Loucy (cell line): ENCODE data around the gene OR51A4.

Experiments
- H2AFZ ChIP-seq: fragments of 200-600 bp; sonication (generic); 2 replicates; pipeline ENCODE4 v1.6.0; 2016; ENCODE audit warnings: antibody characterized with exemption, mild to moderate bottlenecking, low read length, moderate library complexity
- H3F3A ChIP-seq: fragments of 200-600 bp; 2 replicates; pipeline ENCODE4 v1.6.0; 2016; ENCODE audit warnings: antibody characterized with exemption, low read depth, mild to moderate bottlenecking
- H3K27me3 ChIP-seq: fragments of 200-600 bp; sonication (generic); 2 replicates; pipeline ENCODE4 v1.6.1; 2014; ENCODE audit warnings: low read length, mild to moderate bottlenecking; ENCODE audit not compliant: insufficient read depth, poor library complexity, severe bottlenecking
- H3K36me3 ChIP-seq: fragments of 200-600 bp; sonication (generic); 2 replicates; pipeline ENCODE4 v1.6.1; 2016; ENCODE audit warnings: low read length; ENCODE audit not compliant: insufficient read depth
- H3K4me1 ChIP-seq: fragments of 200-600 bp; sonication (generic); 2 replicates; pipeline ENCODE4 v1.5.1; 2014; ENCODE audit warnings: low read length, mild to moderate bottlenecking; ENCODE audit not compliant: insufficient read depth, poor library complexity, severe bottlenecking
- H3K4me2 ChIP-seq: fragments of 200-600 bp; sonication (generic); 2 replicates; pipeline ENCODE4 v1.6.0; 2014; ENCODE audit warnings: antibody characterized with exemption, low read length, low read depth, mild to moderate bottlenecking; ENCODE audit not compliant: poor library complexity, severe bottlenecking
- H3K4me3 ChIP-seq: fragments of 200-600 bp; sonication (generic); 2 replicates; pipeline ENCODE4 v1.5.1; 2014; ENCODE audit warnings: low read length, mild to moderate bottlenecking, mixed read lengths; ENCODE audit not compliant: poor library complexity, severe bottlenecking
- H3K79me2 ChIP-seq: fragments of 200-600 bp; sonication (generic); 2 replicates; pipeline ENCODE4 v1.6.1; 2014; ENCODE audit warnings: low read length; ENCODE audit not compliant: insufficient read depth
- H3K9ac ChIP-seq: fragments of 200-600 bp; sonication (generic); 2 replicates; pipeline ENCODE4 v1.6.0; 2014; ENCODE audit warnings: mild to moderate bottlenecking, low read depth, low read length, moderate library complexity; ENCODE audit not compliant: poor library complexity, severe bottlenecking
- H3K9me2 ChIP-seq: fragments of 200-600 bp; sonication (generic); replicated peaks from 2 replicates; pipeline ENCODE4 v1.6.1; 2016; ENCODE audit warnings: low read depth, low read length, mixed read lengths
- H3K9me3 ChIP-seq: fragments of 200-600 bp; sonication (generic); 2 replicates; pipeline ENCODE4 v1.6.1; 2014; ENCODE audit warnings: mild to moderate bottlenecking, antibody characterized with exemption, low read length, low read depth; ENCODE audit not compliant: insufficient read depth
- H4K20me1 ChIP-seq: fragments of 200-600 bp; sonication (generic); 2 replicates; pipeline ENCODE4 v1.6.0; 2014; ENCODE audit warnings: antibody characterized with exemption, low read length, mild to moderate bottlenecking; ENCODE audit not compliant: insufficient read depth, poor library complexity, severe bottlenecking
- EZH2phosphoT487 ChIP-seq: fragments of 200-600 bp; IDR thresholded peaks from 2 replicates; pipeline ENCODE4 v1.6.1; 2018; ENCODE audit warnings: antibody characterized with exemption, mild to moderate bottlenecking, moderate library complexity, borderline replicate concordance
- TF ChIP-seq, protein P1 (sequence below): fragments of 200-600 bp; sonication (generic); conservative IDR thresholded peaks from 2 replicates; pipeline ENCODE4 v1.5.1; 2014; ENCODE audit warnings: mild to moderate bottlenecking, antibody characterized with exemption, low read length

OR51A4 gene

DNA sequence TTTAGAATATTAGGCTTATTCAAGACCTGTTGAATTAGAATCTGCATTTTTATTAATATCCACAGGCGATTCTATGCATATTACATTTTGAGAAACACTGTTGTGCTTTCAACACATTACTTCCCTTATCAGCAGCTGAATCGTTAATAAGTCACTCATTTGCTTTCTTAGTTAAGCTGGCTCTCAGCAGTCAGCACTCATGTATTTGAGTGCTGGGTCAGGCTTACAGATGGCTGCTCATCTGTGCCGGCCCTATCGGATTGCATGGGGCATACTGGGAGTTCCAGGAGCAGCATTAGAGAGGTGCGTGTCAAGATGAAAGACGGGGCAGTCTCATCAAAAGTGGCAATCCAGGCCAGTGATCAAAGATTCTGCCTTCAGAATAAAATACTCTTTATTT lies 36.4 kb upstream of the OR51A4 start:
- no peaks in the 10 kb centered on the region for H3K9me2 ChIP-seq
- TF ChIP-seq, protein P1, sequence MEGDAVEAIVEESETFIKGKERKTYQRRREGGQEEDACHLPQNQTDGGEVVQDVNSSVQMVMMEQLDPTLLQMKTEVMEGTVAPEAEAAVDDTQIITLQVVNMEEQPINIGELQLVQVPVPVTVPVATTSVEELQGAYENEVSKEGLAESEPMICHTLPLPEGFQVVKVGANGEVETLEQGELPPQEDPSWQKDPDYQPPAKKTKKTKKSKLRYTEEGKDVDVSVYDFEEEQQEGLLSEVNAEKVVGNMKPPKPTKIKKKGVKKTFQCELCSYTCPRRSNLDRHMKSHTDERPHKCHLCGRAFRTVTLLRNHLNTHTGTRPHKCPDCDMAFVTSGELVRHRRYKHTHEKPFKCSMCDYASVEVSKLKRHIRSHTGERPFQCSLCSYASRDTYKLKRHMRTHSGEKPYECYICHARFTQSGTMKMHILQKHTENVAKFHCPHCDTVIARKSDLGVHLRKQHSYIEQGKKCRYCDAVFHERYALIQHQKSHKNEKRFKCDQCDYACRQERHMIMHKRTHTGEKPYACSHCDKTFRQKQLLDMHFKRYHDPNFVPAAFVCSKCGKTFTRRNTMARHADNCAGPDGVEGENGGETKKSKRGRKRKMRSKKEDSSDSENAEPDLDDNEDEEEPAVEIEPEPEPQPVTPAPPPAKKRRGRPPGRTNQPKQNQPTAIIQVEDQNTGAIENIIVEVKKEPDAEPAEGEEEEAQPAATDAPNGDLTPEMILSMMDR, result no peak
- no peak for TF ChIP-seq EZH2phosphoT487
- H3F3A ChIP-seq, result no peaks in the 10 kb centered on the region
- no peaks in the 10 kb centered on the region for H3K27me3 ChIP-seq
- H4K20me1 ChIP-seq, result no peaks in the 10 kb centered on the region
- H3K79me2 ChIP-seq, result no peaks in the 10 kb centered on the region
- no peaks in the 10 kb centered on the region for H3K9me3 ChIP-seq
- H2AFZ ChIP-seq, result no peak overlapping the region
- no peak overlapping the region for H3K4me2 ChIP-seq
- H3K36me3 ChIP-seq, result no peaks in the 10 kb centered on the region
- H3K9ac ChIP-seq, result no peak overlapping the region
- no peaks in the 10 kb centered on the region for H3K4me1 ChIP-seq
- H3K4me3 ChIP-seq, result no peak overlapping the region

DNA sequence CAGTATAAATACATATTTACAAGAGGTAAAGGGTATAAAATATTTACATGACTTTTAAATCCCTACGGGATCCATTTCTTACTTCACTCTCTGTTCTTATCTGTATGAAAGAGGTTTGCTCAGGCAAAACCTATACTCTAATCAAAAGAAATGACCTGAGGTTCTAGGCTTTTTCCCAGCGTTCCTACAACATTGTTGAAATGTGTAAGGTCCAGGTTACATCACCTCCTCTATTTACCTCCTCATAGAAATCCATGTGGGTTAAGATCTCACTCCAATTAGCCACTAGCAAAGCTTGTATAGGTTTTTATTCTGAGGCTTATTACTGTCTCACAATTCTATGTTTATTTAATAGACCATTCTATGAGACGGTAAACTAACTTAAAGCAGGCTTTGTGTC lies 35.3 kb upstream of the OR51A4 start:
- Histone ChIP-seq H3K9ac (no peak overlapping the region), H3K36me3 (no peaks in the 10 kb centered on the region), H3K4me2 (no peak overlapping the region), H3K4me3 (no peak overlapping the region), H2AFZ (no peak overlapping the region), H3K9me3 (no peaks in the 10 kb centered on the region), H3K9me2 (no peaks in the 10 kb centered on the region), H4K20me1 (no peaks in the 10 kb centered on the region), H3K27me3 (no peaks in the 10 kb centered on the region), H3K79me2 (no peaks in the 10 kb centered on the region), H3F3A (no peaks in the 10 kb centered on the region), H3K4me1 (no peaks in the 10 kb centered on the region)
- TF ChIP-seq, protein P1, result no peak

DNA sequence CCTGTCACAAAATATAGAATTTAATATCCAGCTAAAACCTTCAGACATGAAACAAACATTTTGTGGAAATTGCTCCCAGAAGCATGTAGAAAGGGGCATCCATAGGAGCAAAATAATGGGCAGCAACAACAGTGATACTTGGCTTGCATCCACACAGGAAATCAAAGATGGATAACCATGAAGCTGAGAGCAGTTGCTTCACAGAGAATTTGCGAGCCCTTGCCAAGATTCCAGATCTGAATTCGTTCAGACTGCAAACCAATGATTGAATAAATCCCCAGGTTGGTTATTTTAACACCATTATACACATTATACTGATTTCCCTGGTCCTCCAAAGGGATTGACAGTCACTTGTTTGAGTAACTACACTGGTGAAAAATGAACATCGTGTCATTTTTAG lies 31.6 kb upstream of the OR51A4 start:
- no peaks in the 10 kb centered on the region for H3K27me3 ChIP-seq
- H3K36me3 ChIP-seq, result no peaks in the 10 kb centered on the region
- no peaks in the 10 kb centered on the region for H3K9me2 ChIP-seq
- no peak overlapping the region for H2AFZ ChIP-seq
- H3K4me3 ChIP-seq, result no peak overlapping the region
- H4K20me1 ChIP-seq, result no peaks in the 10 kb centered on the region
- H3K4me2 ChIP-seq, result no peak overlapping the region
- no peaks in the 10 kb centered on the region for H3K4me1 ChIP-seq
- TF ChIP-seq, protein P1, result no peak
- no peak for TF ChIP-seq EZH2phosphoT487
- H3K9ac ChIP-seq, result no peak overlapping the region
- no peaks in the 10 kb centered on the region for H3F3A ChIP-seq
- H3K79me2 ChIP-seq, result no peaks in the 10 kb centered on the region
- H3K9me3 ChIP-seq, result 0 out of 2 replicates have a peak, but pooled peaks cover 3% of the 10 kb centered on the region
